Neural cell (in vitro differentiated cells): ENCODE results near the gene STXBP5.

Experiments used
- CTCF ChIP-seq: fragments of 450-650 bp; IDR thresholded peaks from 2 replicates; pipeline ENCODE4 v1.5.1; 2014; ENCODE audit warnings: antibody characterized with exemption, mild to moderate bottlenecking, moderate library complexity; ENCODE audit not compliant: poor library complexity, severe bottlenecking
- EZH2 ChIP-seq: fragments of 200-600, 300-800 bp; shearing (Covaris generic), sonication (generic); IDR thresholded peaks from 2 replicates; pipeline ENCODE4 v1.6.1; 2014; ENCODE audit warnings: antibody characterized with exemption, low read length, borderline replicate concordance, mild to moderate bottlenecking; ENCODE audit not compliant: insufficient read depth, poor library complexity, severe bottlenecking
- TAF1 ChIP-seq: IDR thresholded peaks from 2 replicates; pipeline ENCODE4 v1.6.1; 2012; ENCODE audit warnings: low read depth

GRCh38 chr6:147401779-147402178 lies 197.6 kb downstream of the STXBP5 start:
- TF ChIP-seq EZH2 (no peak), CTCF (no peak), TAF1 (no peak)
